ENCODE measurements around the gene ETFA.

DNA sequence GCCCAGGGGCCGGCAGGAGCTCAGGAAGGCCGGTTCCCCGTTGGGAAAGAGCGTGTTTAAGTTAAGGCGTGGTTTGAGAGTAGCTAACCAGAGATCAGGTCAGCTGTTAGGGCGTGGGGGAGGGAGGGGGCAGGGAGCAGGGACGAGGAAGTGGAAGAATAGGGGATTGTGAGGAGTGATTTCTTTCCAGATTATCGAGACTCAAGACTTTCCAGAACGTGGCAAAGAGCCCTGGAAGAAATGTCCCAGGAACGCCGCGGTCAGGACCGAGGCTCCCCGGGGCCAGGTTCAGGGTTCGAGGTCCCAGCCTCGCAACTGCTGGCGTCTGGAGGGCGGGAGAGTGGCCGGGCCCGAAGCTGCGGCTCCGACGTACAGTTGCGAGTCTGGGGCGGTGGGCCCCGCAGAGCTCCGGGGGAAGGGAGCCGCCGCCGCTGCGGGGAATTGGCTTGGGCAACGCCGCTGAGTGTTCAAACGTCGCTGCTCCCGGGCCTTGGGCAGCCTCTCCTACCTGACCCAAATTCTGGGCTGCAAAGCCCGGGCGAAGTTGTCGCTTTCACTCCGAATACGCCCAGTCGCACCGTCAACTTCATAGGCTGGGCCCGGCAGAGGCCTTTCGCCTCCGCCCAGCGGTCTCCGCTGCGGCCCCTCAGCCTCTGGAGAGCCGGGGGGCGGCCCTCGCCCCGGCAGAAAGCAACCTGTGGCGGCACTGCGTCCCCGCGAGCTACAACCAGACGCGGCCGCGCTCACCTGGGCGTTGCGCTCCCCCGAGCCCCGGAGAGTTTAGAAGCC, 34.8 kb upstream of the ETFA start:
- TF ChIP-seq, protein P1, sequence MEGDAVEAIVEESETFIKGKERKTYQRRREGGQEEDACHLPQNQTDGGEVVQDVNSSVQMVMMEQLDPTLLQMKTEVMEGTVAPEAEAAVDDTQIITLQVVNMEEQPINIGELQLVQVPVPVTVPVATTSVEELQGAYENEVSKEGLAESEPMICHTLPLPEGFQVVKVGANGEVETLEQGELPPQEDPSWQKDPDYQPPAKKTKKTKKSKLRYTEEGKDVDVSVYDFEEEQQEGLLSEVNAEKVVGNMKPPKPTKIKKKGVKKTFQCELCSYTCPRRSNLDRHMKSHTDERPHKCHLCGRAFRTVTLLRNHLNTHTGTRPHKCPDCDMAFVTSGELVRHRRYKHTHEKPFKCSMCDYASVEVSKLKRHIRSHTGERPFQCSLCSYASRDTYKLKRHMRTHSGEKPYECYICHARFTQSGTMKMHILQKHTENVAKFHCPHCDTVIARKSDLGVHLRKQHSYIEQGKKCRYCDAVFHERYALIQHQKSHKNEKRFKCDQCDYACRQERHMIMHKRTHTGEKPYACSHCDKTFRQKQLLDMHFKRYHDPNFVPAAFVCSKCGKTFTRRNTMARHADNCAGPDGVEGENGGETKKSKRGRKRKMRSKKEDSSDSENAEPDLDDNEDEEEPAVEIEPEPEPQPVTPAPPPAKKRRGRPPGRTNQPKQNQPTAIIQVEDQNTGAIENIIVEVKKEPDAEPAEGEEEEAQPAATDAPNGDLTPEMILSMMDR (IDR thresholded peaks at IDR 0.05): no peak
- no peak for TF ChIP-seq POLR2AphosphoS5 (IDR thresholded peaks at IDR 0.05)
- TF ChIP-seq POLR2A (IDR thresholded peaks at IDR 0.05): peak; percentile 10

Measured in prostate gland (tissue), 2 donors.